Measurements from ENCODE around the gene AP3D1. TPM values are rescaled to one million over a fixed set of nuclear protein-coding genes. Genes with fewer than 3 reads are reported as not detected.
A peak's percentile ranks its signal among the peaks of the same experiment; 100 is the strongest.
"Not testable (repeated sequence)": the region's sequence is repeated elsewhere in the genome, so short reads cannot be mapped to it uniquely, and the experiment has no call there.

Gene AP3D1
- 100 to 1,000 TPM in 1 of 5 experiments, 10 to 100 TPM in 4; 63.7 to 106 (median 80.3) TPM for total RNA-seq
- polyA plus RNA-seq = 10 to 100 TPM; 12.3 to 41.7 TPM
- 140 reads per million, percentile 89 among the genes with 10 or more reads in this experiment for total RNA-seq

GRCh38 chr19:2151339-2152229 is at the start of gene AP3D1:
Gene AP3D1, minus strand, starts transcription at chr19:2151566. Its CDS starts 232 bp downstream, at chr19:2151334.
- no peaks in the 10 kb centered on the region for H3K36me3 ChIP-seq (ENCODE audit: control insufficient read depth in 2 of 3, insufficient read depth in 3 of 3, low read length in 3 of 3)
- H3K4me1 Mint-ChIP-seq = peaks cover 16 to 48% (median 41%) of the 10 kb centered on the region in 7 donors
- H3K4me3 ChIP-seq (ENCODE audit: low read length) = peak within 1 kb of the TSS; percentile 76
- H3K27ac ChIP-seq (ENCODE audit: low read depth, low read length) = peak within 1 kb of the TSS; percentile 95
- H3K36me3 Mint-ChIP-seq = peaks cover 0 to 2% (median 0%) of the 10 kb centered on the region in 5 donors
- peaks cover 0 to 2% (median 0%) of the 10 kb centered on the region in 5 donors for H3K27me3 Mint-ChIP-seq
- no peaks in the 10 kb centered on the region for H3K9me3 ChIP-seq (ENCODE audit: control insufficient read depth in 2 of 3, low read length in 3 of 3)
- H3K9me3 Mint-ChIP-seq = no peaks in the 10 kb centered on the region
- no peaks in the 10 kb centered on the region for H3K27me3 ChIP-seq (ENCODE audit: control insufficient read depth in 2 of 2, insufficient read depth in 2 of 2, low read length in 2 of 2)
- intact Hi-C loops (cut with micrococcal nuclease) = loop anchor here (1.0 to 10.0 kb wide), 19 partner anchors 12 to 499 kb away; partner anchors contain the start of genes DOT1L (in 2 of the 2), IZUMO4 (in 2 of the 2), LSM7 (in 2 of the 2) and MOB3A (in 2 of the 2)
- H3K4me1 ChIP-seq (ENCODE audit: control insufficient read depth in 2 of 2, insufficient read depth in 2 of 2, low read length in 2 of 2) = peaks cover 19 to 29% of the 10 kb centered on the region in 2 donors
- DNase-seq (peak; percentile 98 to 100 (median 100)), ATAC-seq (peak; percentile 95)
- H3K4me3 Mint-ChIP-seq = peak within 1 kb of the TSS; percentile 76 to 93 (median 84)
- POLR2A ChIA-PET = interaction anchor here (0.5 to 2.5 kb wide), 13 partner anchors 11 to 883 kb away, joined by 3 to 7 read pairs (median 3); partner anchors contain the start of genes CIRBP, DOT1L and GADD45B
- H3K27ac Mint-ChIP-seq = peak within 1 kb of the TSS; percentile 74 to 95 (median 89)
- CTCF ChIA-PET = interaction anchor here (0.5 to 1.1 kb wide), 7 partner anchors 21 to 228 kb away, joined by 3 to 6 read pairs (median 4); partner anchors contain the start of gene PLEKHJ1

GRCh38 chr19:2200624-2201294 is 49.4 kb upstream of the AP3D1 start:
- H3K4me1 ChIP-seq (ENCODE audit: control insufficient read depth in 2 of 2, insufficient read depth in 2 of 2, low read length in 2 of 2); H3K27ac Mint-ChIP-seq; ATAC-seq; H3K4me3 ChIP-seq (ENCODE audit: low read length); intact Hi-C loops (cut with micrococcal nuclease); DNase-seq; H3K4me3 Mint-ChIP-seq; H3K9me3 ChIP-seq (ENCODE audit: control insufficient read depth in 2 of 3, low read length in 3 of 3); H3K27me3 Mint-ChIP-seq; H3K27me3 ChIP-seq (ENCODE audit: control insufficient read depth in 2 of 2, insufficient read depth in 2 of 2, low read length in 2 of 2); POLR2A ChIA-PET; H3K27ac ChIP-seq (ENCODE audit: low read depth, low read length); H3K9me3 Mint-ChIP-seq; CTCF ChIA-PET: not testable (repeated sequence)
- H3K36me3 Mint-ChIP-seq = peaks cover 0 to 18% (median 4%) of the 10 kb centered on the region in 5 donors
- H3K4me1 Mint-ChIP-seq = peaks cover 0 to 15% (median 6%) of the 10 kb centered on the region in 7 donors
- H3K36me3 ChIP-seq (ENCODE audit: control insufficient read depth in 2 of 3, insufficient read depth in 3 of 3, low read length in 3 of 3) = peaks cover 0 to 59% (median 0%) of the 10 kb centered on the region in 3 experiments

GRCh38 chr19:2199861-2200623 is 48.7 kb upstream of the AP3D1 start:
- no peak overlapping the region for H3K4me3 ChIP-seq (ENCODE audit: low read length)
- CTCF ChIA-PET = no interaction called here
- H3K4me1 Mint-ChIP-seq = peaks cover 0 to 15% (median 4%) of the 10 kb centered on the region in 7 donors
- H3K27ac Mint-ChIP-seq = no peak overlapping the region
- H3K36me3 ChIP-seq (ENCODE audit: control insufficient read depth in 2 of 3, insufficient read depth in 3 of 3, low read length in 3 of 3) = peaks cover 0 to 66% (median 0%) of the 10 kb centered on the region in 3 experiments
- peaks cover 0 to 15% (median 4%) of the 10 kb centered on the region in 5 donors for H3K36me3 Mint-ChIP-seq
- no peaks in the 10 kb centered on the region for H3K4me1 ChIP-seq (ENCODE audit: control insufficient read depth in 2 of 2, insufficient read depth in 2 of 2, low read length in 2 of 2)
- H3K27me3 Mint-ChIP-seq = no peaks in the 10 kb centered on the region
- no peaks in the 10 kb centered on the region for H3K9me3 ChIP-seq (ENCODE audit: control insufficient read depth in 2 of 3, low read length in 3 of 3)
- H3K4me3 Mint-ChIP-seq = no peak overlapping the region
- POLR2A ChIA-PET = no interaction called here
- ATAC-seq (no peak), DNase-seq (no peak)
- intact Hi-C loops (cut with micrococcal nuclease) = no loop called here
- H3K27me3 ChIP-seq (ENCODE audit: control insufficient read depth in 2 of 2, insufficient read depth in 2 of 2, low read length in 2 of 2) = no peaks in the 10 kb centered on the region
- no peaks in the 10 kb centered on the region for H3K9me3 Mint-ChIP-seq
- H3K27ac ChIP-seq (ENCODE audit: low read depth, low read length) = no peak overlapping the region

GRCh38 chr19:2199215-2199614 is 47.8 kb upstream of the AP3D1 start:
- H3K27me3 ChIP-seq (ENCODE audit: control insufficient read depth in 2 of 2, insufficient read depth in 2 of 2, low read length in 2 of 2) = no peaks in the 10 kb centered on the region
- no peak overlapping the region for H3K4me3 Mint-ChIP-seq
- no peaks in the 10 kb centered on the region for H3K9me3 Mint-ChIP-seq
- ChIA-PET CTCF (no interaction called here), POLR2A (no interaction called here)
- ATAC-seq = no peak
- H3K9me3 ChIP-seq (ENCODE audit: control insufficient read depth in 2 of 3, low read length in 3 of 3) = no peaks in the 10 kb centered on the region
- H3K4me3 ChIP-seq (ENCODE audit: low read length) = no peak overlapping the region
- H3K36me3 Mint-ChIP-seq = peaks cover 0 to 11% (median 3%) of the 10 kb centered on the region in 5 donors
- intact Hi-C loops (cut with micrococcal nuclease) = no loop called here
- H3K27me3 Mint-ChIP-seq = no peaks in the 10 kb centered on the region
- peak overlapping the region in 2 of 9 donors; percentile 19 to 48 for H3K27ac Mint-ChIP-seq
- H3K4me1 Mint-ChIP-seq = peaks cover 0 to 15% (median 4%) of the 10 kb centered on the region in 7 donors
- H3K4me1 ChIP-seq (ENCODE audit: control insufficient read depth in 2 of 2, insufficient read depth in 2 of 2, low read length in 2 of 2) = no peaks in the 10 kb centered on the region
- H3K27ac ChIP-seq (ENCODE audit: low read depth, low read length) = no peak overlapping the region
- no peak for DNase-seq
- peaks cover 0 to 70% (median 0%) of the 10 kb centered on the region in 3 experiments for H3K36me3 ChIP-seq (ENCODE audit: control insufficient read depth in 2 of 3, insufficient read depth in 3 of 3, low read length in 3 of 3)

- no peak for ATAC-seq
- no peak overlapping the region for H3K27ac Mint-ChIP-seq
- Histone ChIP-seq H3K36me3 (ENCODE audit: control insufficient read depth in 2 of 3, insufficient read depth in 3 of 3, low read length in 3 of 3) (peaks cover 0 to 70% (median 0%) of the 10 kb centered on the region in 3 experiments), H3K9me3 (ENCODE audit: control insufficient read depth in 2 of 3, low read length in 3 of 3) (no peaks in the 10 kb centered on the region), H3K4me1 (ENCODE audit: control insufficient read depth in 2 of 2, insufficient read depth in 2 of 2, low read length in 2 of 2) (no peaks in the 10 kb centered on the region), H3K4me3 (ENCODE audit: low read length) (no peak overlapping the region), H3K27ac (ENCODE audit: low read depth, low read length) (no peak overlapping the region), H3K27me3 (ENCODE audit: control insufficient read depth in 2 of 2, insufficient read depth in 2 of 2, low read length in 2 of 2) (no peaks in the 10 kb centered on the region)
- H3K9me3 Mint-ChIP-seq = no peaks in the 10 kb centered on the region
- H3K27me3 Mint-ChIP-seq = no peaks in the 10 kb centered on the region
- H3K4me1 Mint-ChIP-seq = peaks cover 0 to 15% (median 4%) of the 10 kb centered on the region in 7 donors
- intact Hi-C loops (cut with micrococcal nuclease) = no loop called here
- H3K36me3 Mint-ChIP-seq = peaks cover 0 to 12% (median 2%) of the 10 kb centered on the region in 5 donors
- CTCF ChIA-PET = no interaction called here
- no peak overlapping the region for H3K4me3 Mint-ChIP-seq
- DNase-seq = no peak
- POLR2A ChIA-PET = no interaction called here
Observed at GRCh38 chr19:2198317-2198716, 47.0 kb upstream of the AP3D1 start.

GRCh38 chr19:2197270-2197669 is 45.9 kb upstream of the AP3D1 start:
- H3K36me3 ChIP-seq (ENCODE audit: control insufficient read depth in 2 of 3, insufficient read depth in 3 of 3, low read length in 3 of 3) = peaks cover 0 to 69% (median 0%) of the 10 kb centered on the region in 3 experiments
- no peak overlapping the region for H3K4me3 Mint-ChIP-seq
- CTCF ChIA-PET = no interaction called here

More at GRCh38 chr19:2197270-2197669, 45.9 kb upstream of the AP3D1 start:
- DNase-seq (no peak), ATAC-seq (no peak)
- no peaks in the 10 kb centered on the region for H3K4me1 ChIP-seq (ENCODE audit: control insufficient read depth in 2 of 2, insufficient read depth in 2 of 2, low read length in 2 of 2)
- H3K27me3 Mint-ChIP-seq = no peaks in the 10 kb centered on the region
- peaks cover 0 to 2% (median 0%) of the 10 kb centered on the region in 11 donors for H3K9me3 Mint-ChIP-seq
- no peak overlapping the region for H3K27ac ChIP-seq (ENCODE audit: low read depth, low read length)
- H3K4me1 Mint-ChIP-seq = peaks cover 0 to 15% (median 4%) of the 10 kb centered on the region in 7 donors
- POLR2A ChIA-PET = no interaction called here
- H3K9me3 ChIP-seq (ENCODE audit: control insufficient read depth in 2 of 3, low read length in 3 of 3) = no peaks in the 10 kb centered on the region
- intact Hi-C loops (cut with micrococcal nuclease) = no loop called here
- H3K27ac Mint-ChIP-seq = no peak overlapping the region
- no peaks in the 10 kb centered on the region for H3K27me3 ChIP-seq (ENCODE audit: control insufficient read depth in 2 of 2, insufficient read depth in 2 of 2, low read length in 2 of 2)
- peaks cover 0 to 14% (median 2%) of the 10 kb centered on the region in 5 donors for H3K36me3 Mint-ChIP-seq
- H3K4me3 ChIP-seq (ENCODE audit: low read length) = no peak overlapping the region
